GM18861 (cell line): ENCODE results near the gene PPP1R14B.

Experiments used
- ATAC-seq: cut with Tn5 transposase; IDR thresholded peaks from one replicate; pipeline ENCODE4 v1.9.1; 2021; ENCODE audit not compliant: unreplicated experiment

PPP1R14B gene

DNA sequence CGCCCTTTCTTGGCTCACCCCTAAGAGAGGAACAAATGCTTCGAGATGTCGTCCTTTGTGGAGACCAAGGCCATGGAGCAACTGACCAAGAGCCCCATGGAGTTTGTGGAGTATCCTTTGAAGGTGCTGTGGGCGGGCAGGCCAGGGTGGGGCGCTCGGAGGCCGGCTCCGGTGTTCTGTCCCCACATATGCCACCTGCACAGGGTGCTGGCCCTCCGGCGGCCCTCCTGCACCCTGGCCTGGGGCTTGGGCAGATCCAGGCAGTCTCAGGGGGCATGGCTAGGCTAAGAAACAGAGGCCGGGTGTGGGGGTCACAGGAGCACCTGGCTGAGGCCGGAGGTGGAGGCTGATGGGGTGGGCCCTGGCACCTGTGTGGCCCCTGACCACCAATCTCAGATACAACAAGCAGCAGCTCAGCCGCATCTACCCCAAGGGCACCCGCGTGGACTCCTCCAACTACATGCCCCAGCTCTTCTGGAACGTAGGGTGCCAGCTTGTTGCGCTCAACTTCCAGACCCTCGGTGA, 14.9 kb upstream of the PPP1R14B start:
- no peak for ATAC-seq

DNA sequence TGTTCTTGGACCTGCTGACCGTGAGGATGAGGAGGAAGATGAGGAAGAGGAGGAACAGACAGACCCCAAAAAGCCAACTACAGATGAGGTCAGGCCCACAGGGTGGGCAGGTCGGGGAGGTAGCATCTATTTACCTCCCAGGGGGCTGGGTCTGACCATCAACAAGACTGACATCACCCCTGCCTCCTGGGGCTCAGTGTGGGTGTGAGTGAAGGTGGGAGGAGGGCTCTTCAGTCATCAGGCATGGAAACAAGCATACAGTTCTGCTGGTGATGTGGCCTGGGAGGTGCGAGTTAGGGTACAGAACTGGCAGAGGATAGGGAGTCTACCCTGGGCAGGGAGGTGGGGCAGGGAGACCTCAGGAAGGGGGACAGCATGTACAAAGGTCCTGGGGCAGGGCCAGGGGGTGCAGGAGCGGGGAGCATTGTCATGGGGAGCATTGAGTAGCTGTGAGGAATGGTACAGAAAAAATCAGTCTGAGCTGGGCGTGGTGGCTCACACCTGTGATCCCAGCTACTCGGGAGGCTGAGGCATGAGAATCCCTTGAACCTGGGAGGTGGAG, 13.5 kb upstream of the PPP1R14B start:
- no peak for ATAC-seq

GRCh38 chr11:64259533-64260067, 12.9 kb upstream of the PPP1R14B start:
- no peak for ATAC-seq

DNA sequence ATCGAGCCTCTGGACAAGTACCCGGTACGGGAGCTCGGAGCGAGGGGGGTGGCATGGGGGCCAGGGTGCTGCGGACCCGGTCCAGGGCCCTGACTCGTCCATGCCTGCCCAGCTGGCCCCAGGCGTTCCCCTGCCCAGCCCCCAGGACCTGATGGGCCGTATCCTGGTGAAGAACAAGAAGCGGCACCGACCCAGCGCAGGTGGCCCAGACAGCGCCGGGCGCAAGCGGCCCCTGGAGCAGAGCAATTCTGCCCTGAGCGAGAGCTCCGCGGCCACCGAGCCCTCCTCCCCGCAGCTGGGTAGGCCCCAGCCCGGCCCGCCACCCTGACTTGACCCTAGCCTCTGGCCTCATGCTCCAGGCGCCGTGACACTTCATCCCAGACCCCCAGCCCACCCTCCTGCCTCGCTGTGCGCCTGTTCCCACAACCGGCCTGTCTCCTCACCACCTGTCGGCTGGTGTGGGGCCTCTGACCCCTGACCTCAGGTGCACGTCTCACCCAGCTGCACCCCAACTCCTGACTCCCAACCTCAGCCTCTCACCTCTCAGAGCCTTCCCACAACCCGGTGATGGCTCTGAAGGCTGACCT, 12.3 kb upstream of the PPP1R14B start:
- ATAC-seq = no peak

GRCh38 chr11:64258356-64258755, 11.6 kb upstream of the PPP1R14B start:
- no peak for ATAC-seq

GRCh38 chr11:64256300-64256699, 9.6 kb upstream of the PPP1R14B start:
- ATAC-seq = no peak

GRCh38 chr11:64255135-64256128, 8.7 kb upstream of the PPP1R14B start:
- ATAC-seq = no peak

DNA sequence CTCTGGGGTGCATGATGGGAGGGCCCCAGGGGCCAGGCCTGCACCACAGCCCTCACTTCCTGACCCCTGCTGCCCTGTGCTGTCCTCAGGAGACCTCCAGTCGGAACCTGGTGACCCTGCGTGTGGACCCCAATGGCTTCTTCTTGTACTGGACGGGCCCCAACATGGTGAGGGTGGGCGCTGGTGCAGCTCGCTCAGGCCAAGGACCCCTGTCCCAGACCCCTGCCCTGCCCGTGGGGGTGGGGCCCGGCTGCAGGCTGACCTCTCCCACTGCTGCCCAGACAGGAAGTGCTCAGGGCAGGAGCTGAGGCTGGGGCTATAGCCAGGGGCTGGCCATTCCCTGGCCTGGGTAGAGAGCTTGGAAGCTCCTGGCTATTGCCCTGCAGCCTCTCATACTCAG, 7.6 kb upstream of the PPP1R14B start:
- ATAC-seq = no peak

DNA sequence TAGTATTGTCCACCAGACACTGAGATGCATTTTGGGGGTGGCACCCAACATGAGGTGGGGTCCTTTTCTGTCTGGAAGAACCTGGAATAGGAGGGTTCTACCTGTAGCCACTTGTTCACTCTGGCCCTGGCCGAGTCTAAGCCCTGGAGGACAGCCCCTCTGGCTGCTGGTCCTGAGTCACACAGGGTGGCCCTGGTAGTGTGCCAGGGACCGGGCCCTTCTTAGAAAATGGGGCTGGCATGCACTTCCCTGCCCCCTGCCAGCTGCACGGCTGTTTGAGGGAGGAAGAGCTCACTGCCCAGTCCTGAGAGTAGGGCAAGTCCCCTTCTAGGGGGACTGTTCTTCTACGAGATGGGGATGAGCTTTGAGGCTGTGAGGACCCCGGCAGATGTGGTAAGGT, 6.7 kb upstream of the PPP1R14B start:
- no peak for ATAC-seq

DNA sequence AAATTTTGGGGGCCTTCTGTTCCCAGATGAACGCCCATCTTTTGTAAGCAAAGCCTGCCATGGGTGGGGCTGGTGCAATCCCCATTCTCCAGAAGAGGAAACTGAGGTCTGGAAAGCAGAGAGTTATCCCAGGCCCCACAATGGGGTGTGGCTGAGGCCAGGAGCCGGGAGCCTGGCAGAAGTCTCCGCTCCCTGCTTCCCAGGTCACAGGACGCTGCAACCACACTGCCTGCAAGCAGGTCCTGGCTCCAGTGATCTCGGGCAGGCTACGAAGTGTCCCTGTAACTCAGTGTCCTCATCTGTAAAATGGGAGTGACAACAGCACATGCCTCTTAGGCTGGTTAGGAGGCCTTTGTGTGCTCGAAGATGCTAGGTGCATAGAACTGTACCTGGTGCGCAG, 6.3 kb upstream of the PPP1R14B start:
- no peak for ATAC-seq

GRCh38 chr11:64252003-64252872, 5.5 kb upstream of the PPP1R14B start:
- no peak for ATAC-seq

DNA sequence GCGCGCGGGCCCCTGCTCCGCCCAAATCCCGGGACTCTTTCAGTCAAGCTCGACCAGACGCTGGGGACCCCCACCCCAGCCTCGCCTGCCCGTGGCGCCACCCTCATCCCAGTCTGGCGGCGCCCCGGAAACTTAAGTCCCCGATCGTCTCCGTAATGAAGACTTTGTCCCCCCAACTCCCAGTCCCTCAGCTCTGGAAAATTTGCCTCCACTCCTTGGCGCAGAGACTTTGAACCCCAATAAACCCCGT, 4.9 kb upstream of the PPP1R14B start:
- ATAC-seq = no peak

- no peak for ATAC-seq
Measured at GRCh38 chr11:64251016-64251752, 4.4 kb upstream of the PPP1R14B start, which contains the start of gene PLCB3. Gene PLCB3 (plus strand): TSS chr11:64251530. CDS start chr11:64251650, 120 bp downstream.

DNA sequence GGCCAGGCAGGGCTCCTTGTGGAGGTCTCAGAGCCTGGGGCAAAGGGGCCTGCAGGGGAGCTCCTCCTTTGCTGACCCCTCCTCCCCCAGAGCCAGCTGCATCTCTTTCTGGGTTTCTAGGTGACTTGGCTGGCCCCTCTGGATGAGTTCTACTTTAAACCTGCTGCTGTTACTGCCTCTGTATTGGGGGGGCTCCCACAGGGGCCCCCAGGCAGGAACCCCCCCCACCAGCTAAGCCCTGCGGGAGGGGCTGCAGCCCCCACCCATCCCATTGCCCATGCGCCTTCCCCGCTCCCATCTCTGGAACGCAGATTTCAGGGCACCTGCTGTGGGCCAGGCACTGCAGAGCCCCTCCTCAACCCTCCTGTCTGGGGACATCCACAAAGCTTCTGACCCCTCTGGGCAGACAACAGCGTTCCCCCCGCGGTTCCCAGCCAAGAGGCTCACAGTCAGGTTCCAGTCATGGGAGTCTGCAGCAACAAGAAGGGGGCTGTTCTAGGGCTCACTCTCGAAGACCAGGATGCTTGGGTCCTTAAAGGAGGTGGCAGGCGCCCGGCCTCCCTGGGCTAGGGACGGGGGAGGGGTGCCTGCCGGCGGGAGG, 3.8 kb upstream of the PPP1R14B start:
- no peak for ATAC-seq

DNA sequence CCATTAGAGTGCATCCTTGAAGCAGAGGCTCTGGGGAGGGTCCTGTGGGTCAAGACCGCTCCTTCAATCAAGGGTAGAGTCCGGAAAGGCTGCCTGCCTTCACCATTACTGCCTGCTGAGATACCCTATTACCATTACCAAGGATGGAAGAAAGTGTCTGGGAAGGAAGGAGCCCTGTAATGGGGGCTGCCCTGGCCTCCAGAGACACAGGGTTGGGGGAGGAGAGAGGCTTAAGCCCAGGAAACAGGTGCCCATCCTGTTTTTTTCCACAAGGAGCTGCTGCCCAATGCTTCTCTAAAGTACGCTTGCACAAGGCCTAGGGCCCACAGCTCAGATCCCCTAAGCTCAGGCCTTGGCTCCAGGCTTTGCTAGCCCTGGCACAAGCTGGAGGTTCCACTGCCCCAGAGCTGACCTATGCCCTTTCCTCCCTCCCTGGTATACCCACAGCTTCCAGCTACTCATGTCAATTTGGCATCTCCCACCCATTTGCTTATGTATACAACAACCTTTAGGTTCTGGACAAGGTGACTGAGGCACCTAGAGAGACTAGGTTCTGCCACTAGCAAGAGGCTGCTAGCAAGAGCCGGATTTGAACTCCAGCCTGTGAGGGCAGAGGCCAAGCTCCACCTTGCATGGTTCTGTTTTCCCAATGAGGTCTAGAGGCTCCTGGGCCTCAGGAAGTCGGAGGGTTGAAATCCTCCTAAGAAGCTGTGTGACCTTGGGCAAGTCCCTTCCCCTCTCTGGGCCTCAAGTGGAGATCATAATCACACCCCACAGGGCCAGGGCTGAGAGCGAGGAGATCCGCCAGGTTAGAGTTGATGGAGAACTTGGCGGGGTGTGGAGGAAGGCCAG, 3.0 kb upstream of the PPP1R14B start:
- ATAC-seq = no peak

- no peak for ATAC-seq
Measured at GRCh38 chr11:64249038-64249437, 2.3 kb upstream of the PPP1R14B start.

GRCh38 chr11:64248578-64248977, 1.8 kb upstream of the PPP1R14B start:
- no peak for ATAC-seq

DNA sequence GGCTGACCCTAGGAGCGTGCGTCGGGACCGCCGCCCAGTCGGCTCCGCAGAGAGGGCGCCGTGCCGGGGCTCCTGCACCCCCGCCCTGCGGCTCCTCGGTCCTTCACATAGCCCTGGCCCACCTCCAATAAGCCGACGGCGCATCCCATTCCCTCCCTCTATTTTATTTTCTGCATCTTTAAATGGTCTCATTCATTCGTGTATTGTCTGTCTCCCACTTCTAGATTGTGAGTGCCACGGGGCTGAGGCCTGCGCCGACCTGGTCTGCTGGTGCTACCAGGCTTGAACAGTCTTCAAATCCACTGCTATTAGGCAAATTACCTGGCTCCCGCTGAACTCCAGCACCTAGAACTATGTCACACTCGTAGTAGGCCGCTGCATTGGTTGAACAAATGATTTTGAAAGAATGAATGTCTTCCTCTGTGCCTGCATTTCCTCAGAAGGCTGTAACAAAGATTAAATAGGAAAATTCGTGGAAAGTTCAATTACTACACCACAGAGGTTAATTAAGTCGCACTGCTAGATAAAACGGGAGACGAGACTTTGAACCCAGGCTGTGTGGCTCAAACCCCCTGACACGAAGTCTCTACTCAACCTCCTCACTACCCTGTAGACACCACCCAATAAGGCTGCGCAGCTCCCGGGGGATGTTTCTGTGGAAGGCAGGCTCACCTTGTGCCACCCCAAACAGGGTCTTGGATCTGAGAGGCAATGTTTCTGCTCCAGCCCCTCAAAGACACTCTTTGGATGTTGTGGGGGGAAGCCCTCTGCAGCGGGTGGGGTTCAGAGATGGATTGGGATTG, 1.2 kb upstream of the PPP1R14B start:
- no peak for ATAC-seq
